HG02763 (cell line): Measurements from ENCODE around the gene TSPAN9.

ENCODE experiments used
- ATAC-seq: cut with Tn5 transposase; IDR thresholded peaks from one replicate; pipeline ENCODE4 v1.9.1; 2021; ENCODE audit warnings: mild to moderate bottlenecking, moderate library complexity; ENCODE audit not compliant: unreplicated experiment

Gene TSPAN9

DNA sequence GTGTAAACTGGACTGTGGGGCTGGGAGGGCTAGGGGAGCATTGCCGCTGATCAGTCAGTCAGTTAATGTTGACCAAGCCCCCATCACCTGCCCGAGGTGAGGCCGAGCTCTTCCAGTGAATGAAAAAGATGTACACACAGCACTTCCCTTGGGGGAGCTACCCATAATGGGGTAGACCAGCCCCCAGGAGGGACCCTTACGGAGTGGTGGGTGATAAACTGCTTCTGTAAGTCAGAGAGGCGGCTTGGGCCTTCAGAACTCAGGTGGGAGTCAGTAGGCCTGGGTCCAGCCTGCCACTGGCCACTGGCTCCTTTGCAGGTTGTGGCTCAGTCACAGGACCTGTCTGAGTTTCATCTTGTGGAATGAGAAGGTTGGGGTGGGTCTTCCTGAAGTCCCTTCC, 43.5 kb downstream of the TSPAN9 start:
- ATAC-seq = no peak

DNA sequence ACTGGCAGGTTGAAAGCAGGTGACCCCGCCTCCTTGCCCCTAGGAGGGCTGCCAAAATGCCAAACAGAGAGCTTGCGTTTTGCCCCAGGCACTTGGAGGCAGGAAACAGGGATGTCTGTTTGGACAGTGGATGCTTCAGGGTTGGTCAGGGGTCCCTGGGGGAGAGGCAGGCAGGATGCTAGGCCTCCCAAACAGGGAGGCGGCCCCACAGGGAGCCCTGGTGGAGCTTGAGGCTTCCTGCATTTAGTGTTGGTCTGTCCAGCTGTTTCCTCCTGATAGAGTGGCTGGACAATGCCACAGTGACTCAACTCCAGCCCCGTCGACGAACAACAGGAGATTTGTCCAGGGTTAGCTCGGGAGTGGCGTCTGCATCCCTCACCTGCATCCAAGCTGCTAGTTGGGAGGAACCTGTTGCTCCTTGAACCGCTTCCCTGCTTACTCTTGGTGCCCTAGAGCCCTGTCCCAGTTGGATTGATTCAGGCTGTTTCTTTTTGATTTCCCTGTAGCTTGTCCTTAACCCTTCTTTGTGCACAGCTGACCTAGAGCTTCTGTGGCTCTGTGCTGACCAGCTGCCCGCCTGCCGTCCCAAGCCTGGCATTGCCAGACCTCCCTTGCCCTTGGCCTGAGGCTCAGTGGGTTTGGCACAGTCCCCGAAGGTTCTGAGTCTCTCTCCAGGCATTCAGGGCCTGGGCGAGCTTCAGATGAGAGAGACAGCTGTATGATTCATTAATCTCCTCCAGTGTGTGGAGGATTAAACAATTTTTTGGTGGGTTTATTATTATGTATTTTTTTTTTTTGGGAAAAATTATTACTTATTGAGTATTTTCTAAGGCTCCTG, 45.9 kb downstream of the TSPAN9 start:
- ATAC-seq = no peak

DNA sequence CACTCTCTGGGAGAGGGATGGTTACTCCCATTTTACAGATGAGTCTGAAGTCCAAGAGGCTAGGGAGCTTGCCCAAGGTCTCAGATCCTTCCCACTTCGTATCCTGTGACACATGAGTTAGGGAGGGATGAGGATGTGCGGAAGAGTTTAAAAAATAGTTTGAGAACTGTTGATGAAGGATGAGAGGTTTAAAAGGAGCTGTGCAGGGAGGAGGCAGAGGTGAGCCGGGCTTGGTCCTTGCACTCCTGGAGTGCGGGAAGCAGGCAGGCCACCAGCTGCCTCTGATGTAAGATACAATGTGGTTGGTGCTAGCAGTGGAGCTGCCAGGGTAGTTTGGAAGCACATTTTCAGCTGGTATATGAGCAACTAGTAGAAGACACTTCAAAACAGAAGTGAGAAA, 46.5 kb downstream of the TSPAN9 start:
- ATAC-seq = no peak

DNA sequence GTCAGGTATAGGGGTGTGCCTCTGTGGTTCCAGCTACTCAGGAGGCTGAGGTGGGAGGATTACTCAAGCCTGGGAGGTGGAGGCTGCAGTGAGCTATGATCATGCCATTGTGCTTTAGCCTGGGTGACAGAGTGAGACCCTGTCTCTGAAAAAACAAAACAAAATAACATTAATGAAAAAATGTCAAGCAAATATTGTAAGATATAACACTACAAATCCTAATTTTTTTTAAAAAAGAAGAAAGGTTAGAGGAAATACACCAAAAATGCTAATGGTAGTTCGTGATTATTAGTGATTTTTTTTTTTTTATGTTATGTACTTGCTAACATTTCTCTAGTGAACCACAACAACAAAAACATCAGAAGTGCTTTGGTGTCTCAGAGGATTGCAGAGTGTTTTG, 47.7 kb downstream of the TSPAN9 start:
- no peak for ATAC-seq

DNA sequence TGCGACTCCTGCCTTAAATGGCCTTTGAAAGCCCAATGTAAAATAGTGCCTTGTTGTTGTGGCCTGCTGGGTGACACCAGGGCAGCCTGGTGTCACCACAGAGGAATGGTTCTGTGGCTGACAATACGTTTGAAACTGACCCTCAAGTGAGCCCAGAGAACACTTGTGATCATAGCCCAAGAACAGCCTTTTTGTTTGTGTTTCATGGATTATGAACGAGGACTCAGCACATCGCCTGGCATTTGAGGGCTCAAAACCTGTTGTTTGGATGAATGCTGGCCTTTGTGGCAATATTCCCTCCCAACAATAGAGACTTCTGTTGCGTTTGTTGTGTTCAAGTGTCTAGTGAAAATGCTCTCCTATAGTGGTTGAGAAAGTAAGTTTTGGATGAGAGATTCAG, 48.5 kb downstream of the TSPAN9 start:
- no peak for ATAC-seq

DNA sequence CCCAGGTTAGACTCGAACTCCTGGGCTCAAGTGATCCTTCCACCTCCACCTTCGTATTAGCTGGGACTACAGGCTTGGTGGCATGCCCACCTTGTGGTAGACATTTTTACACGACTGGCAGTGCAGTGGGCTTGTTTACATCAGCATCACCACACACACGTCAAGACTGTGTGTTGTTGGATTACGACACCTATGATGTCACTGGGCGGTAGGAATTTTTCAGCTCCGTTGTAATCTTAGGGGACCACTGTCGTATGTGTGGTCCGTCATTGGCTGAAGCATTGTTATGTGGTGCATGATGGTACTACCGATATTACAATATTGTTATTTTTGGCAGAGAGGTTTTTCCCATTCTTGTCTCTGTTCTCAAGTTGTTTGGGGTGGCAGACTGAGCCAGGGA, 50.7 kb downstream of the TSPAN9 start:
- ATAC-seq = no peak

DNA sequence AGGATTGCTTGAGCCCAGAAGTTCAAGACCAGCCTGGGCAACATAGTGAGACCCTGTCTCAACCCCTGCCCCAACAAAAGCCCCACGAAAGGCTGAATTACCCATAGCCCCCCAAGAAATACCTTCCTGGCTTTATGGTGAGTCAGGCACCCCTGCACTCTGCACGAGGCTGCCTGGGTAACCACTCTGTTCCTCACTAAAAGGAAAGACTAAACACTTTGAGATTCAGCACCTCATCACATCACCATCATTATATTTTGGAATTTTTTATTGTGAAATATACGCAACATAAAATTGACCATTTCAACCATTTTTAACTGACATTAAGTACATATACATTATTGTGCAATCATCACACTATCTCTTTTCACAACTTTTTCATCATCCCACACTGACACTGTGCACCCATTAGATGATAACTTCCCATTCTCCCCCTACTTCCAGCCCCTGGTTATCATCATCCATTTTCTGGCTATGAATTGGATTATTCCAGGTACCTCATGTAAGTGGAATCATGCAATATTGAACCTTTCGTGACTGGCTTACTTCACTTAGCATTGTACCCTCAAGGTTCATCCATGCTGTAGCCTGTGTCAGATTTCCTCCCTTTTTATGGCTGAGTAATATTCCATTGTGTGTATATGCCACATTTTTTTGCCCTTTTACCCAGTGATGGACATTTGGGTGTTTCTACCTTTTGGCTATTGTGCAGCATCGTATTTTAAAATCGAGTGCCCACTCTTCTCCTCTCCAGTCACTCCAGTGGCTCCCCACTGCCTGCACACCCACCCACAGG, 51.5 kb downstream of the TSPAN9 start:
- ATAC-seq = no peak

DNA sequence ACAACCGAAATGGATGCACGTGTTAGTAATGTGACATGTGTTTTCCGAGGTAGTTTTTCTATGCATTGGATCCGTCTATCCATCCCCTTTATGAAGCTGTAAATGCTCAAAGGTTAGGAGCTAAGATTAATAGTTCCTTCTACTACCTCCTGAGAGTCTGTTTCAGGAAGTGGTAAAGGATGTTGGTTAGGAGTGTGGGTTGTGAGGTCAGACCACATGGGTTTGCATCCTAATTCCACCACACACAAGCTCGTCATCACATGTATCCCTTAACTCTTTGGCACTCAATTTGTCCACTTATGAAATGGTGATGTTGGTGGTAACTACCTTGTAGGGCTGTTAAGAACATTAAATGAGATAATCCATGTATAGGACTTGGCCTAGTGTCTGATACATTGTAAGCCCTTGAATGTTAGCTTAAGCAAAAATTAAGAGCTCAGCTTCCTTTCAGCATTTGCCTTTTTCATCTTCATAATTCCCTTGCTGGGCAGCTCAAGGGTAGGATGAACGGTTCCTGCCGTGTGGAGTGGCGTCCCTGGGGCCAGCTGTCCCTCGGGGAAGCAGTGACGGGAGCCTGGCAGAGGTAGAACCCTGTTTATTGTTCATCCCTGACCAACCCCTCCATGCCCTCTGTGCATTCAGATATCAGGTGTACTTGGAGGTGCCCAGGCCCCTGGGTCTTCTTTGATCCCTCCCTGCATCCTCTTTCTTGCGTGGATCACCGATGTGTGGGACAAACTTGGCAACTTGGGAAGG, 52.3 kb downstream of the TSPAN9 start:
- ATAC-seq = no peak

DNA sequence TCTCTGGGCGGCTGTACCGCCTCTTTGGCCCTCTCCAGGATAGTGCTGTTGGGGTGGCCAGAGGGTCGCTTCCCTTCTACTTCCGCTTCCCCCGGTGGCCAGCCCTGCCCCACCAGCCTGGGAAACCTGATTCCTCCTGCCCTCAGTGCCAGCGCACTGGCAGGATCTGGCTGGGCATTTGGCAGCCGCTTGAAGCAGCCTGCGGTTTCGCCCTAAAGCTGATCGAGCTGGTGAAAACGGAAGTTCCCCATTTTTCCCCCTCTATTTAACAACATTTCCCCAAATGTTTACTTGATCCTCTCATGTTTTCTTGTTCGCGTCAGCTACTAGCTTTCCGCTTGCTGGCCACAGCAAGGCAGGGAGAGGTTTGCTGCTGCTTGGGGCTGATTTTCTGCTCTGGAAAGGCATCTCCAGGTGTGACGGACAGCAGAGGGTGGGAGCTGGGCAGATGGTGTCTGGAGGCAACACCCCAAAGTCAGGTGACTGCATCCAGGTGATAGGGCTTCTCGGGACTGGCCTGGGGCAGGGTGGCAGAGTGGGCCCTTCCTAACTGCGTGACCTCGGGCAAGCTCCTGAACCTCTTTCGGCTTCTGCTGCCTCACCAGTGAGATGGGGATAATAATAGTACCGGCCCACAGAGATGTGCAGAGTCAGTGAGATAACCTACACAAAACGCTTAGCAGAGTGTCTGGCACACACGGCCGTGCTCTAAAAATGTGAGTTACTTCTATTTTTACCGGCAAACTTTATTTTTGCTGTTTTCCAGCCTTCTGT, 53.1 kb downstream of the TSPAN9 start:
- ATAC-seq = no peak

DNA sequence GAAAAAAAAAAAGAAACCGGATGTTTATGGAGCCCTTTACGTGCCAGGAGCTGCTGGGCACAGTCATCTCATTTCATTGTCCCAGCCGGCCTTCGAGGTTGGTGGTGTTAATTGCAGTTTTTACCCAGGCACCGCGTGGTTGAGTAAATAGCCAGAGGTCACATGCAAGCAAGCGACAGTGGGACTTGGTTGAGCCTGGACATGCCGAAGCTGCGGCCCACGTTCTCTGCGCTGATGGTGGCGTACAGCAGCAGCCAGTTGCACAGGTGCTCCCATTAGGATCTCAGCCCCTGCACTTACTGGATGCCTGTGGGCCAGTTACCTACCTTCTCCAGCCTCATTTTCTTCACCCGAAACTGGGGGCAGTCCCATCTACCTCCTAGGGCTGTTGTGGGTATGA, 54.0 kb downstream of the TSPAN9 start:
- no peak for ATAC-seq

DNA sequence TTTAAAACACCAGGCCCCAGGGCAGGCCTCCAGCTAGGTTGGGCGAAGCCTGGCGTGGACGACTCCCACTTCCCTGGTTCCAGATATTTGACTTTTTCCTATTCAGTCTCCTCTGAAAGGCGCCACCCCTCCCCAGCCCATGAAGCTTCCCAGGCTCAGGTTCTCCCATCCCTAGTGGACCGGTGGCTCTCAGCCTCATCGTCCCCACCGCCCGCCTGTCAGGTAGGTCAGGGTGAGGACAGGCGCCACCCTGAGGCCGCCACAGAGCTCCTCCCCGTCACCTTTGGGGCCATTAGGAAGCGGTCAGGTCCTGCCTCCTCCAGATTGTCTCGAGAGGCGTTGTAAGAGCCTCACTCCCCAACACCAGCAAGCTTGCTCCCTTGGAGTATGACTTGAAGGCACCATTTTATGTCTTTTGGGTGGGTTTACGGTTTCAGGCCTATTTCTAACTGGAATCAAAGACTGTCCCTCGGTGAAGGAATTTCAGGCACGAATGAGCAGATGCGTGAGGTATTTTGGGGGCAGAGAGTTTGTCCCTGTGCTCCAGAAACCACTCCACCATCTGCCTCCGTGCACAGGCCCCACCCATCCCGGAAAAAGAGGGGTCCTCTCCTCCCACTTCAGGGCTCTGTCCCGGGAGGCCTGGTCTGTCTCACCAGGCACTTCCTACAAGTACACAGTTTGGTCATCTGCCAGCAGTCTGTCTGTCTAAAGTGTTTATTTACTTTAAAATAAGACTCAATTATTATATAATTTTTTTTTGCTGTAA, 55.6 kb downstream of the TSPAN9 start:
- no peak for ATAC-seq

DNA sequence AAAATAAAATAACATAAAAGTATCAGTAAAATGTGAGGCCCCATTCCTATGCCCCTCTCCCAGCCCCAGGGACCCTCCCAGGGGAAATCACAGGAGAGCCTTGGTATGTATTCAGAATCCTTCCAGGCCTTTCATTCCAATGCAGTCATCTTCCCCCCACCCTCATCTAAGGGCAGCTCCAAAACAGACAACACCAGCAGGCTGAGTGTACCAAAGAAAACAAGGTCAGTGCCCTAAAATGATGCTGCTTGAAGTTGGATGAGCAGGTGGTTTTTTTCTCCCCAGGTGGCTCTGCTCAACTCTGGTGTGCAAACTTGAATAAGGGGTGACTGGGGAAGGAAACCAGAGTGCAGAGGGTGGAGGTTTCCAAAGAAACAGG, 56.2 kb downstream of the TSPAN9 start:
- no peak for ATAC-seq

DNA sequence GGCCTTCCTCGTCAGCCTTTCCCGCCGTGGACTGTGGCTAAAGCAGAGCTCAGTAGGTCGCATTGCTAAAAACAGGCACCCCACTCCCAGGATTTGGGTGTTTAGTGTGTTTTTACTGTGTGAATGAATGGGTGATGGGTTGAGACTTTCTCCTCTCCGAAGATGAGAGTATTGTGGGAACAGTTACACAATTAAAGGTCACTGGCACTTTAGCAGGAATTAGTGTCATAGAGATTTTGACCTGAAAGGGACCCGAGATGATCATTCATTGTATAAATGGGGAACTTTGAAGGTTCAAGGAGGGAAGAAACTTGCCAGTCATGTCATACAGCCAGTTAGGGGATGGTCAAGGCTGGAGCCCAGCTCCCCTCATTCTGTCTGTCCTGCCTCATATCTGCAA, 56.9 kb downstream of the TSPAN9 start:
- ATAC-seq = no peak

DNA sequence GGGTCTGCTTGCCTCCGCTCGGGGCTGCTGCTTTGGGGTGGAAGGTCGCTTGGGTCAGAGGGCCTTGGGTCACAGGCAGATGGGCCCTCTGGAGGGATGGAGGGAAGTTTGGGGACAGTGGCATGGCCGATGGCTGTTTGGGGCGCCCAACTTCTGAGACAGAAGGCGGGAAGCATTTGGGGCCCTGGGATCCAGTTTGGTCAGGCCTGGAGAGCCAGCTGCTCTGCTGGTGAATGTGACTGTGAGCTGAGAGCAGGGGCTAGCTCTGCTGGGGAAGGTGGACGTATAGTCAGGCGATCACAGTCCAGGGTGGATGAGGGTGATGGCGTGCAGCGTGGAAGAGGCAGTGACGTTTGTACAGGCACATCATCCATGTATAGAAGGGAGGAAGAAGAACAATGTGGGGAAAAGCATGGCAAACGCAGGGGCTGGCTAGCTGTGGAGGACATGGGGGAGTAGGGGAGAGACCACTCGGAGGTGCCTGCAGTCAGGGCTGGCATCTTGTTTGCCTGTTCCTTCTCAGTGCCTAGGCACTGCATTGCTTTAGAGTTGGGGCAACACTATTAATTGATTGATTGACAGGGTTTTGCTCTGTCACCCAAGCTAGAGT, 57.5 kb downstream of the TSPAN9 start:
- ATAC-seq = no peak

DNA sequence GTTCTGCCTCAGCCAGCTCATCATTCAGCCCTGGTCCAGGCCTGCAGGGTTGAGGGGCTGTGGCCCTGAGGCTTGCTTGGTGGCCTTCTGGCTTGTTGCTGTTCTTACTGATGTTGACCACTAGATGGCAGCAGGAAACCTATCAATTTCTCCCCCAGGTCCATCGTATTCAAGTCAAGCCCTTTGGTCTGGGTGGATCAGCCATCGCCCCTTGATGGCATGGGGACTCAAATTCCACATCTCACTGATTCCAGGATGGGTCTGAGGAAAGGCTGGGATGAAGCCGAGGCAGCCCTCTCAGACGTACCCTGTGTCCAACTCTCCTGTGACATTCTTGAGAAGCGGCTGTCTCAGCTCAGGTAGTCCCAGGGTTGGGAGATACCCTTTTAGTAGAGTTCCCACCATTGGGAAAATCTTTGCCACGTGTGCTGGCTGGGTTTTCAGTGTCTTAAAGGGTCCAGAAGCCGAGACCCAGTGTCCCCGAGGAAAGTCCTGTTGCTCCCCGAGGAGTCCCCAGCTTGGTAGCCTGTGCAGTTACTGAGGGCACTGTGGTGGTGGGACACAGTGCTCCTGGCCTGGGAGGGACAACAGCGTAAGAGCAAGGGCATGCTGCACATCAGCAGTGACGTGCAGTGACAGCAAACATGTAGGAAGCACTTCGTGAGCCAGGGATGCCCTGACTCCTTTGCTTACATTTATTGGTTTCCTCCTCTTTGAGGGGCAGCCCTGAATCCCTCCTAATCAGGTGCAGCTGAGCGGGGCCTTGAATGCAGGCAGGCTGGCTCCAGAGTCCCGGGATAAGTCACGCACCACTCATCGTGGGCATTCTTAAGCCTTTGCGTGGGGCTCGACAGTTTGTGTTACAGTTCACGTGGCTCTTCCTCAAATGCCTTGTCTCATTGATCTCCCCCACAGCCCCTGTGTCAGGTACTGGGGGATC, 58.6 kb downstream of the TSPAN9 start:
- ATAC-seq = no peak

DNA sequence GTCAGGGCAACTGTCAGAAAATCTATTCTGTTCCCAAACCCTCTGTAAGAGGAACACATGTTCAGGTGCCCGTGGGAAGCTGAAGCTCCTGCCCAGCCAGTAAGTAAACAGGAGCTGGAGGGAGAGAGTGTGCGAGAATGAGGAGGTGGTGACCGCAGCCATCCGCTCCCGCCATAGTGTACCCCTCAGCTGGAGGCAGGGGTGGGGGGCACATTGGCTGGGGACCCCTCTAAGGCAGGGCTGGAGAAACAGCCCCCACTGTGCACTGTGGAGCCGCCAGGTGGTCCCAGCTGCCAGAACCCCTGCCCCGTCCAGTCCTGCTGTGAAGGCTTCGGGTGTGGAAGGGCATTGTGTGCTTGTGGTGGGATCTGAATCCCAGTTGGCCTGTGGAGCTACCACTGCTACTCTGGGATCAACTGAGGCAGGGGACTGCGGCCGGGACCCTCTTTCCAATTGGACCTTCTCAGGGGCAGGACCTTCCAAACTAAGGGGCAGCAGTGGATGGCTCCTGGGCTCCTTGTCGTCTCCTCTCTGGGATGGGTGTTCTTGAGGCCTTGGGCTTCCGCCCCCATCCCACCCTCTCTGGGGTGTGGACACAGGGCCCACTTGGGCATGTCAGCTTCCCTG, 59.6 kb downstream of the TSPAN9 start:
- ATAC-seq = no peak

DNA sequence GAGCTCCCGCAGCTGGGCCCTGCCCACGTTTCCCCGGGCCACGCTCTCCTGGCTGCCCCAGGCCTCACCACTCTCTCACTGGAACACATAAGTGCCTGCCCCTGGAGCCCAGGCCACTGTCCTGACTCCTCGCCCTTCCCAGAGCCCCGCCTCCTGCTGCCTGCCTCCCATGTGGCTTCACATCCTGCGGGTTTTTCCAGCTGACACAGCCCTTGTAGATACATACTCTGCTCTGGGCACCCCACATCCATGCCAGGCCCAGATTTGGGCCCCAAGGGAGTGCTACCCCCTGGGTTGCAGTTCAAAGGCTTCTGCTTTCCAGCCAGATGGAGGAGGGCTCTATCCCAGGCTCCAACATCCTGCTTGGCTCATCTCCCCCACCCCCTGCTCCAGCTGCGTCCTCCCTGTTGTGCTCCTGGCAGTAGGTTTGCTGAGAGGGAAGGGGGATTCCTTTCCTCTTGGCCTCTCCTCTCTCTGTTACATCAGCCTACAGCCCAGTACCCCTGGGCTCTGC, 60.1 kb downstream of the TSPAN9 start:
- ATAC-seq = no peak
